Adrenal gland (tissue), 5 donors: ENCODE results near the gene TRIM51.

Source experiments
- CTCF ChIP-seq, 6 experiments: fragments of 450-650 bp in 4 of 6; fragments of 200-600 bp in 2 of 6; sonication (generic) in 1 of 6; IDR thresholded peaks; 1 replicate in 5 of 6; 2 replicates in 1 of 6; pipeline versions ENCODE4 v1.5.1 to v1.8.0; 2016 to 2021; ENCODE audit warnings: antibody characterized with exemption in 6 of 6, mild to moderate bottlenecking in 2 of 6, moderate library complexity in 1 of 6
- POLR2A ChIP-seq, 2 donors: fragments of 450-650 bp; IDR thresholded peaks; one replicate each; pipeline ENCODE4 v1.6.1; 2017; ENCODE audit warnings: antibody characterized with exemption in 2 of 2, mild to moderate bottlenecking in 2 of 2, moderate library complexity in 1 of 2
- donor health status: DM: no; HTN: no; CAD: no.

DNA sequence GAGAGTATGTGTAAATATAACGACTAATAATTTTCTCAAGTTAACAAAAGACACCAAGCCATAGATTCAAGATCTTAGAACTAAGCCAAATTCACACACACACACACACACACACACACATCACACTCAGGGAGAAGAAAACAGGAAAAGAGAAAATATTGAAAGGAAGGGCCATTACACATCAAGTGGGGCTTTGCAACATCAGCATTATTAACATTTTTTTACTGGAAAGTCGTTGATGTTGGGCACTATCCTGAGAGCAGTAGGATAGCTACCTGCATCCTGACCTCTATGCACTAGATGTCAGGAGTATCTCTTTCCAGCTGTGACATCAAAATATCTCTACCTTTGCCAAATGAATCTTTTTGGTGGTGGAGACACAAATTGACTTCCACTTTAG lies 35.6 kb upstream of the TRIM51 start:
- no peak for TF ChIP-seq CTCF (IDR thresholded peaks at IDR 0.05)
- no peak for TF ChIP-seq POLR2A (IDR thresholded peaks at IDR 0.05)
